Parathyroid adenoma (tissue), 2 donors: Measurements from ENCODE around the gene ASB11.

Experiments
- H2AFZ ChIP-seq: fragments of 300-600 bp; sonication (generic); one replicate; pipeline ENCODE4 v1.7.0; 2017; ENCODE audit warnings: antibody characterized with exemption, mild to moderate bottlenecking
- H3K27ac ChIP-seq: fragments of 300-600 bp; sonication (generic); one replicate; pipeline ENCODE4 v1.7.0; 2017
- H3K27me3 ChIP-seq: fragments of 300-600 bp; sonication (generic); one replicate; pipeline ENCODE4 v1.7.0; 2017; ENCODE audit warnings: low read length; ENCODE audit not compliant: control insufficient read depth, insufficient read depth
- H3K36me3 ChIP-seq: fragments of 300-600 bp; sonication (generic); one replicate; pipeline ENCODE4 v1.7.0; 2017; ENCODE audit warnings: low read length; ENCODE audit not compliant: control insufficient read depth, insufficient read depth
- H3K4me1 ChIP-seq: fragments of 300-600 bp; sonication (generic); one replicate; pipeline ENCODE4 v1.7.0; 2017; ENCODE audit warnings: control low read depth
- H3K4me2 ChIP-seq: fragments of 300-600 bp; sonication (generic); one replicate; pipeline ENCODE4 v1.7.0; 2017; ENCODE audit warnings: low read length
- H3K4me3 ChIP-seq: fragments of 300-600 bp; sonication (generic); one replicate; pipeline ENCODE4 v1.7.0; 2017; ENCODE audit warnings: low read depth, low read length
- H3K79me2 ChIP-seq: fragments of 300-600 bp; sonication (generic); one replicate; pipeline ENCODE4 v1.7.0; 2017; ENCODE audit warnings: control low read depth
- H3K9ac ChIP-seq: fragments of 300-600 bp; sonication (generic); one replicate; pipeline ENCODE4 v1.7.0; 2017; ENCODE audit warnings: mild to moderate bottlenecking
- H3K9me3 ChIP-seq: fragments of 300-600 bp; sonication (generic); one replicate; pipeline ENCODE4 v1.7.0; 2017; ENCODE audit warnings: low read length; ENCODE audit not compliant: control insufficient read depth
- TF ChIP-seq, protein P1 (sequence below): fragments of 300-600 bp; sonication (generic); IDR thresholded peaks from one replicate; pipeline ENCODE4 v1.7.0; 2017; ENCODE audit warnings: antibody characterized with exemption, mild to moderate bottlenecking
- donor health status: primary hyperparathyroidism.

Gene ASB11

DNA sequence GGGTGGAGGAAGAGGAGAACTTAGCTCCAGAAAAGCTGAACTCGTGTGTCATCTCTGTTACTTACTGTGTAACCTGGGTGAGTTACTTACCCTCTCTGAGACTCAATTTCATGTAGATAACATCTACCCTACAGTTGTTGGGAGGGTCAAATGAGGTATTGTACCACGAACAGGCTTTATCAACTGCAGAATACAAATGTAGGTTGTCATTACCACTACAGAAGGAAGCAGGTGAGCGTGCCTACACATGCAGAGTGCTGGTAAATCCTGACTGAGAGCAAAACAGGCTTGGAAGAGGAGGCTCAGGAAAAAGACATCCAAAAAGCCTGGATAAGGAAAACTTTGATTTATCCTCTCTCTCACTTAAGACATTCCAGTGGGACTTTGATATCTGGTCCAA, 12.7 kb upstream of the ASB11 start:
- Histone ChIP-seq H3K4me3 (no peak overlapping the region), H2AFZ (no peak overlapping the region), H3K9ac (no peak overlapping the region), H3K79me2 (no peaks in the 10 kb centered on the region), H3K9me3 (no peaks in the 10 kb centered on the region), H3K27ac (no peak overlapping the region), H3K36me3 (no peaks in the 10 kb centered on the region), H3K4me1 (no peaks in the 10 kb centered on the region), H3K27me3 (no peaks in the 10 kb centered on the region), H3K4me2 (no peak overlapping the region)
- TF ChIP-seq, protein P1, sequence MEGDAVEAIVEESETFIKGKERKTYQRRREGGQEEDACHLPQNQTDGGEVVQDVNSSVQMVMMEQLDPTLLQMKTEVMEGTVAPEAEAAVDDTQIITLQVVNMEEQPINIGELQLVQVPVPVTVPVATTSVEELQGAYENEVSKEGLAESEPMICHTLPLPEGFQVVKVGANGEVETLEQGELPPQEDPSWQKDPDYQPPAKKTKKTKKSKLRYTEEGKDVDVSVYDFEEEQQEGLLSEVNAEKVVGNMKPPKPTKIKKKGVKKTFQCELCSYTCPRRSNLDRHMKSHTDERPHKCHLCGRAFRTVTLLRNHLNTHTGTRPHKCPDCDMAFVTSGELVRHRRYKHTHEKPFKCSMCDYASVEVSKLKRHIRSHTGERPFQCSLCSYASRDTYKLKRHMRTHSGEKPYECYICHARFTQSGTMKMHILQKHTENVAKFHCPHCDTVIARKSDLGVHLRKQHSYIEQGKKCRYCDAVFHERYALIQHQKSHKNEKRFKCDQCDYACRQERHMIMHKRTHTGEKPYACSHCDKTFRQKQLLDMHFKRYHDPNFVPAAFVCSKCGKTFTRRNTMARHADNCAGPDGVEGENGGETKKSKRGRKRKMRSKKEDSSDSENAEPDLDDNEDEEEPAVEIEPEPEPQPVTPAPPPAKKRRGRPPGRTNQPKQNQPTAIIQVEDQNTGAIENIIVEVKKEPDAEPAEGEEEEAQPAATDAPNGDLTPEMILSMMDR: no peak

DNA sequence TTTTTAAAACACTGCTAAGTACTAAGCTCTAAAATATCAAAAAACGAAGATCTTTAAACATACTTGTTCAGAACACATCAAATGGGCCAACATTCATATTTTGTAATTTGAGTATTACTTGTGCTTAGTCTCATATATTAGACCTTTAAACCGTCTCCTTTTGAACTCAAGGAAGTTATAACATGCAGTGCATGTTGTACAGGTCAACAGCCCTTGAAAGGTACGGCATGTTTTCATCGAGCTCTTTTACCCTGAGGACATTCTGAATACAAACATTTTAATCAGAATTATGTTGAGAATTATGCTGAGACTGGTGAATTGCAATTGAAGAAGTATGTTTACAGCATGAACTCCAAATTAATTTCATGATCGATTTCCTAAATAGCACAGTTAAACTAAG, 7.0 kb upstream of the ASB11 start:
- TF ChIP-seq, protein P1: no peak
- Histone ChIP-seq H3K4me2 (no peak overlapping the region), H3K27ac (no peak overlapping the region), H3K27me3 (no peaks in the 10 kb centered on the region), H3K9ac (no peak overlapping the region), H3K79me2 (no peaks in the 10 kb centered on the region), H3K4me3 (no peak overlapping the region), H3K9me3 (no peaks in the 10 kb centered on the region), H2AFZ (no peak overlapping the region), H3K36me3 (no peaks in the 10 kb centered on the region), H3K4me1 (no peaks in the 10 kb centered on the region)

DNA sequence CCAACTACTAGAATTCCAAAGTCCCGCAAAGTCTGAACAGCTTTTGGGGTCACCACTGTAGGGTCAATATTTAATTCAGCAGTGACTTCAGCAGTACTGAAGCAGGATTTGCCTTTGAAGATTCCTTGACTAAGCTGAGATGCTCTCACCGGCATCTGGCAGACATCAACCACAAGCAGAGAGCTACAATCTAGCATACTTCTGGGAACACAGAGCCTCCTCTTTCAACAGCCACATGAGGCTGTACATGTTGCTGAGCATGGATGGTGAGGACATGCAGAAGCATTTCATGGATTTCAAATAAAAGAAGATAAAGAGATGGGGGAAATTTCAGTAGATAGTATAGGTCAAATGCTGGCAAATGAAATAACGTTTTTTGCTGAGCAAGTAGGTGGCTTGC, 6.6 kb upstream of the ASB11 start:
- H3K27me3 ChIP-seq: no peaks in the 10 kb centered on the region
- H3K79me2 ChIP-seq: no peaks in the 10 kb centered on the region
- TF ChIP-seq, protein P1: no peak
- H3K9me3 ChIP-seq: no peaks in the 10 kb centered on the region
- no peak overlapping the region for H3K4me2 ChIP-seq
- no peak overlapping the region for H3K4me3 ChIP-seq
- no peaks in the 10 kb centered on the region for H3K36me3 ChIP-seq
- no peaks in the 10 kb centered on the region for H3K4me1 ChIP-seq
- H3K9ac ChIP-seq: no peak overlapping the region
- H3K27ac ChIP-seq: no peak overlapping the region
- no peak overlapping the region for H2AFZ ChIP-seq

DNA sequence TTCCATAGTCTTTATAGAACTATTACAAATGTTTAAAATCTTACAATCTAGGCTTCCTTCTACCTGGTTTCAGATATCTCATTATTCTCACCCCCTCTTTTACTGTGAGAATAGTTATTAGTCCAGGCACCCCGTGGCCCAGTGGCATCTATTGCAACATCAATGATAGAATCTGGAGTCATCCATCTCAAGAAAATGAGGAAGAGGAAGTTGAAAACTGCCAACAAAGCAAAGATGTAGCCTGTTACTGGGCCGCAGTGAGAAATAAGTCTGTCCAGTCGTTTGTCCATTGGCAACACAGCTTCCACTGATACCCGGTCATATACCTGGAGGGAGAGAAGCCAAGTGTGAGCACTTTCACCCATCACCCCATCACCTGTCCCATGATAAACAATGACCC, 6.0 kb upstream of the ASB11 start:
- Histone ChIP-seq H3K9ac (no peak overlapping the region), H3K27ac (no peak overlapping the region), H3K79me2 (no peaks in the 10 kb centered on the region), H3K4me2 (no peak overlapping the region), H3K36me3 (no peaks in the 10 kb centered on the region), H2AFZ (no peak overlapping the region), H3K4me3 (no peak overlapping the region), H3K4me1 (no peaks in the 10 kb centered on the region), H3K27me3 (no peaks in the 10 kb centered on the region), H3K9me3 (no peaks in the 10 kb centered on the region)
- TF ChIP-seq, protein P1: no peak

DNA sequence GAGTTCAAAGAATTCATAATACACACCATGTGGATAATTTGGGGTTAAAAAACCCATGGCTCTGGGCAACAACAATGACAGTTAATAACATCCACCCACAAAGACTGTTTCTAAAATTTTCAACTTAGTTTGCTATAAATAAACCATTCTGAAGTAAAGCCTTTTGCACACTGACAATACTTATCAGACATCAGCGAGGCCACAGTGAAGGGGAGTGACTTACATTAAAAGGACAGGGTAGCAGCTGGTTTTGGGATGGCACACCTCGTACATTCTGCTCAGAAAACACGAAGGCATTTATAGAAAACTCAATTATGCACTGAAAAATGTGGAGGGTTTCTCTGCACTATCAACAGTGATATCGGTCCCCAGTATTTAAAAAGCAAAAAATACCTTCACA, 4.9 kb upstream of the ASB11 start:
- Histone ChIP-seq H3K9me3 (no peaks in the 10 kb centered on the region), H3K27me3 (no peaks in the 10 kb centered on the region), H3K9ac (no peak overlapping the region), H3K36me3 (no peaks in the 10 kb centered on the region), H3K79me2 (no peaks in the 10 kb centered on the region), H2AFZ (no peak overlapping the region), H3K27ac (no peak overlapping the region), H3K4me1 (no peaks in the 10 kb centered on the region), H3K4me3 (no peak overlapping the region), H3K4me2 (no peak overlapping the region)
- TF ChIP-seq, protein P1: no peak
